Pancreas (tissue), 10 donors: Measurements from ENCODE around the gene RTN4RL1. TPM values are rescaled to one million over a fixed set of nuclear protein-coding genes. Genes with fewer than 3 reads are reported as not detected.

Source experiments
- ATAC-seq, 4 donors: fragments of 200-7000 bp; cut with Tn5 transposase; one replicate each; pipeline versions ENCODE4 v1.8.0 to v1.9.1; 2020; ENCODE audit warnings: mild to moderate bottlenecking in 4 of 4, moderate library complexity in 4 of 4
- DNase-seq, 6 donors: peaks; one replicate each; pipeline ENCODE4 v3.0.0-alpha.2; 2020
- FAIRE-seq: peaks from 2 replicates; lab custom pipeline; 2012; peaks lifted over from hg19 to GRCh38; lab: Jason Lieb, UNC
- H3K27ac ChIP-seq, 4 donors: fragments of 200-600 bp; sonication (generic); 1 replicate in 3 of 4; 2 replicates in 1 of 4; pipeline versions ENCODE4 v1.5.0 to v1.8.0; 2020
- H3K27me3 ChIP-seq, 4 donors: fragments of 200-600 bp; one replicate each; pipeline ENCODE4 v1.8.0; 2021
- H3K36me3 ChIP-seq, 3 donors: fragments of 200-600 bp; sonication (generic) in 1 of 3; one replicate each; pipeline versions ENCODE4 v1.5.0 to v1.8.0; 2020 to 2021
- H3K4me1 ChIP-seq, 3 donors: fragments of 200-600 bp; one replicate each; pipeline ENCODE4 v1.8.0; 2021
- H3K4me3 ChIP-seq, 4 donors: fragments of 200-600 bp; sonication (generic) in 2 of 4; one replicate each; pipeline versions ENCODE4 v1.5.0 to v1.8.0; 2020 to 2021
- H3K9me3 ChIP-seq, 4 donors: fragments of 200-600 bp; one replicate each; pipeline ENCODE4 v1.8.0; 2021
- WGBS, 2 donors: extraction: QIAGEN DNeasy Blood & Tissue Kit; methylation state at CpG; one replicate each; pipeline ENCODE4 v1.1.7; 2013; 5-methylcytosine and 5-hydroxymethylcytosine counted together
- intact Hi-C, 3 donors: fragments of 100-400 bp; cut with DNase I; formaldehyde crosslinking; loops; one replicate each; pipeline versions ENCODE4 v1.11.1 to v1.14.2; 2022
- polyA plus RNA-seq, 2 donors: library from polyadenylated mRNA; stranded (reverse); fragments of 200-250 nt; gene quantifications; one replicate each; pipeline ENCODE4 v1.2.3, GENCODE V29; 2013
- total RNA-seq, 6 donors: library from RNA; stranded (reverse); fragmentation: NEBNext Ultra II Directional in 4 of 6; extraction: Animal tissue kit (Norgen Biotek cat#: 25700) in 4 of 6; gene quantifications; one replicate each; pipeline versions ENCODE4 v1.2.1 to v1.2.4, GENCODE V29; 2021 to 2023
- TF ChIP-seq, protein P1 (sequence below), 4 donors: fragments of 200-600 bp; sonication (generic) in 3 of 4; IDR thresholded peaks; one replicate each; pipeline versions ENCODE4 v1.5.0 to v1.8.0; 2021; ENCODE audit warnings: antibody characterized with exemption in 4 of 4
- donor health status: healthy with polysubstance abuse.
- donor health status: DM: no; HTN: no; CAD: no; lungs with moderate emphysema.
- donor health status: DM: no; HTN: no; CAD: no.
- donor health status: control.
- donor health status: control.
- donor health status: Bipolar disorder and iron deficiency.
- donor health status: DM: yes; HTN: yes; CAD: no.
- donor health status: DM: no; HTN: no; CAD: no.
- donor health status: DM: no; HTN: no; CAD: no.
- donor health status: DM: yes; HTN: yes; CAD: no.

Gene RTN4RL1
- total and polyA plus RNA-seq, 8 donors, result 0.93 to 3.6 (median 2.1) TPM

DNA sequence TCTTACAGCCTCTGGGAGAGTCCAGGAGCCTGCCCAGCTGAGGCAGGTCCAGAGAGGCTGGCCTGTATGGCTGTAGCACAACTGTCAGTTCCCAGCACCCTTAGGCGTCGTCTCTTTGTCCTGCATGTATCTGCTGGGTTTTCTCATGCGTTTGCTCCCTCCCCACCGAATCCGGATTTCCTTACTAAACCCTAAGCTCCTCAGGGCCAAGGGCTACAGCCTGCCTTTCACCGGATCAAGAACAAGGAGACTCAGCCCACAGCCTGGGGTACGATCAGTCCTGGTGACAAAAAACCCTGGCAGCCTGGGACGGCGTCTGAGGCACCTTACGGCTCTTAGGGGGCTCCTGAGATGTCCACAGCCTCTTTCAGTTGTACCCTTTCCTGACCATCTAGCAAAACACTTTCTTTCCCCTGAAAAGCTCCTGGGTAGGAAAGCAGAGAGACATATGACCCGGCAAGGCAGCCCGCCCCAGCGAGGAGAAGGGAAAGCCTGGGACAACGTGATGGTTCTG lies 42.0 kb upstream of the RTN4RL1 start:
- intact Hi-C loops, result loop anchor here in 1 of 3 donors (10.0 kb wide), 1 partner anchor 168 kb away; no protein-coding TSS in a partner anchor
- peaks cover 0 to 4% (median 0%) of the 10 kb centered on the region in 3 donors for H3K4me1 ChIP-seq
- H3K27me3 ChIP-seq, result no peaks in the 10 kb centered on the region
- peaks cover 0 to 11% (median 0%) of the 10 kb centered on the region in 3 donors for H3K36me3 ChIP-seq
- H3K4me3 ChIP-seq, result no peak overlapping the region
- no peaks in the 10 kb centered on the region for H3K9me3 ChIP-seq
- FAIRE-seq (no peak), ATAC-seq (no peak), DNase-seq (no peak)
- TF ChIP-seq, protein P1, sequence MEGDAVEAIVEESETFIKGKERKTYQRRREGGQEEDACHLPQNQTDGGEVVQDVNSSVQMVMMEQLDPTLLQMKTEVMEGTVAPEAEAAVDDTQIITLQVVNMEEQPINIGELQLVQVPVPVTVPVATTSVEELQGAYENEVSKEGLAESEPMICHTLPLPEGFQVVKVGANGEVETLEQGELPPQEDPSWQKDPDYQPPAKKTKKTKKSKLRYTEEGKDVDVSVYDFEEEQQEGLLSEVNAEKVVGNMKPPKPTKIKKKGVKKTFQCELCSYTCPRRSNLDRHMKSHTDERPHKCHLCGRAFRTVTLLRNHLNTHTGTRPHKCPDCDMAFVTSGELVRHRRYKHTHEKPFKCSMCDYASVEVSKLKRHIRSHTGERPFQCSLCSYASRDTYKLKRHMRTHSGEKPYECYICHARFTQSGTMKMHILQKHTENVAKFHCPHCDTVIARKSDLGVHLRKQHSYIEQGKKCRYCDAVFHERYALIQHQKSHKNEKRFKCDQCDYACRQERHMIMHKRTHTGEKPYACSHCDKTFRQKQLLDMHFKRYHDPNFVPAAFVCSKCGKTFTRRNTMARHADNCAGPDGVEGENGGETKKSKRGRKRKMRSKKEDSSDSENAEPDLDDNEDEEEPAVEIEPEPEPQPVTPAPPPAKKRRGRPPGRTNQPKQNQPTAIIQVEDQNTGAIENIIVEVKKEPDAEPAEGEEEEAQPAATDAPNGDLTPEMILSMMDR (IDR thresholded peaks at IDR 0.05), result no peak
- WGBS, 2 donors, result 81% methylated on average over 14 of the region's 14 CpGs
- H3K27ac ChIP-seq, result peak overlapping the region in 1 of 4 donors; percentile 58

DNA sequence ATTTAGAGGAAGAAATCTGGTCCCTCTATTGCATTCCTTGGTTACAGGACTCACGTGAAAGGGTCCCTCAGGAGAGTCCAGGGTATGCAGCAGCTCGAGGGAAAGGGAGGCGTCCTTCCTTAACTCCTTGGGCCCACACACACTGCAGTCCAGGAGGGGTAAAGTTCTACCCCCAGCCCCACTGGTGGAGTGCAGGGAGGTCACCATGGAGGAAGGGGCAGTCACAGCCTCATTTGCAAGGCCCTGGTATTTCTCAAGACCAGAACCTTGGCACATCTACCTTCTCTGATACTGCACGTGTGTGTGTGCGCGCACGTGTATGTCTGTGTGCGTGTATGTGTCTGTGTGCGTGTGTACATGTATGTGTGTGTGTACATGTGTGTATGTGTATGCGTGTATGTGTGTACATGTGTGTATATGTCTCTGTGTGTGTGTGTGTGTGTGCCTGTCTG lies 40.8 kb upstream of the RTN4RL1 start:
- TF ChIP-seq, protein P1 (IDR thresholded peaks at IDR 0.05), result no peak
- peaks cover 0 to 19% (median 0%) of the 10 kb centered on the region in 3 donors for H3K36me3 ChIP-seq
- no peak for FAIRE-seq
- H3K27ac ChIP-seq, result no peak overlapping the region
- ATAC-seq, result no peak
- no peaks in the 10 kb centered on the region for H3K9me3 ChIP-seq
- DNase-seq, result no peak
- WGBS, 2 donors, result 79 to 84% methylated on average over 10 of the region's 10 CpGs
- H3K27me3 ChIP-seq, result no peaks in the 10 kb centered on the region
- intact Hi-C loops, result loop anchor here in 1 of 3 donors (10.0 kb wide), 1 partner anchor 169 kb away; no protein-coding TSS in a partner anchor
- H3K4me3 ChIP-seq, result no peak overlapping the region
- H3K4me1 ChIP-seq, result peaks cover 0 to 2% (median 0%) of the 10 kb centered on the region in 3 donors

DNA sequence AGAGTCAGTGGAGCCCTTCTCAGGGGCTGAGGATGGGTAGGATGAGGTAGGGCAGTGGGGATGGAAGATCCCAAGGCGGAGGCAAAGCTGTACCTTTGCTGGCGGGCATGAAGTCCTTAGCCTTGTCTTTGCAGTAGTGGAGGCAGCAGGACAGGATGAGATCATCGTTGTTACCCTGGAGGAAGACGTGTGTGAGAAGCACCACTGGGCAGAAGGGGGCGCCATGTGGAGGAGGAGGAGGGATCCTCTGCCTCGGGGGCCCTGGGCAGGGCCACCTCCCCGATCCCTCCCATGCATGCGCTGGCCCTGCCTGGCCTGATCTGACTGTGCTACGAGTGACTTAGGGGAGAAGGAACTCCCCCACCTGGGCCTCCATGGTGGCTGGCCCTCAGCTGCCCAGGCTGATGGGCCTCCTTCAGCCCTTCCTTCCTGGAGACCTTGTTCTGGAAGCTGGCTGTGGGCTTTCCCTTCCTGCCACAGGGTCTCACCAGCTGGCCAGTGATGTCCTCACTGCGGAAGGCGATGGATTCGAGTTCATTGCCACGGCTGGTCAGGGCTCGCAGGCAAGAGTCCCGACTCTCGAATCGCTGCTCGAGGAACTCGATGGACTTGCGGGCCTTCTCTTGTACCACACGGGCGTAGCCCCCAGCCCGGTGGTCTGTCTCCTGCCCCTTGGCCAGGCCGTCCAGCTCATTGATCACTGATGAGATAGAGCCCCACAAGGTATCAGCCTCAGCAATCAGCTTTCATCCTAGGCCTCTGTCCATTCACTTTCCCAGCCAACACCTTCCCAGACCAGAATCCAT lies 40.0 kb upstream of the RTN4RL1 start:
- H3K27ac ChIP-seq, result no peak overlapping the region
- WGBS, 2 donors, result 80 to 88% methylated on average over 24 of the region's 24 CpGs
- intact Hi-C loops, result loop anchor here in 1 of 3 donors (10.0 kb wide), 1 partner anchor 170 kb away; no protein-coding TSS in a partner anchor
- DNase-seq (no peak), FAIRE-seq (no peak), ATAC-seq (peak in 3 of 4 donors; percentile 17 to 41 (median 30))
- H3K27me3 ChIP-seq, result no peaks in the 10 kb centered on the region
- no peak overlapping the region for H3K4me3 ChIP-seq
- H3K9me3 ChIP-seq, result no peaks in the 10 kb centered on the region
- peaks cover 0 to 21% (median 0%) of the 10 kb centered on the region in 3 donors for H3K36me3 ChIP-seq
- no peaks in the 10 kb centered on the region for H3K4me1 ChIP-seq
- TF ChIP-seq, protein P1 (IDR thresholded peaks at IDR 0.05), result peak in 1 of 4 donors; percentile 8

DNA sequence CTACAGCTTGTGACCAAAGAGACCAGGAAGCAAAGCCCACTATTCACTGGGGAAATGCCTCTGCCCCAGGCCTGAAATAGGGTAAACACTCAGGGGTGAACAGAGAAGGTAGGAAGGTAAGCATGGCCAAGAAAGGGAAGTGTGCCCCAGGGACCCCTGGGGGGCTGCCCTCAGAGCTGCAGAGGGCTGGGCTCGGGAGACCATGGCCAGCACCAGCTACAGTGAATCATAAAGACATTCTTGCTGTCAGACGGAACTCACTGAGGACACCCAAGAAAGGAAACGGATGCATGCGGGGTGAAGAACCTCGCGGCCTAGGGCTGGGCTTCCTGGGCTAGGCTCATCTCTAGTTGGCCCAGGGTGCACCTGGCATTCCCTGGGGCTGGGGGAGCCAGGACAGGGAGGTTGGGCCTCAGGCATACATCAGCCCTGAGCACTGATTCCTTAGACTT lies 39.4 kb upstream of the RTN4RL1 start:
- Histone ChIP-seq H3K4me1 (no peaks in the 10 kb centered on the region), H3K36me3 (peaks cover 0 to 21% (median 0%) of the 10 kb centered on the region in 3 donors), H3K9me3 (no peaks in the 10 kb centered on the region), H3K27me3 (no peaks in the 10 kb centered on the region), H3K27ac (no peak overlapping the region), H3K4me3 (no peak overlapping the region)
- TF ChIP-seq, protein P1 (IDR thresholded peaks at IDR 0.05), result no peak
- intact Hi-C loops, result loop anchor here in 1 of 3 donors (10.0 kb wide), 1 partner anchor 170 kb away; no protein-coding TSS in a partner anchor
- FAIRE-seq (no peak), DNase-seq (no peak), ATAC-seq (no peak)
- 89 to 92% methylated on average over 6 of the region's 6 CpGs for WGBS, 2 donors
